Spleen (tissue), 7 donors: ENCODE results near the gene SETD1A.

Source experiments
- CTCF ChIP-seq, 11 experiments: fragments of 200-600 bp in 7 of 11; fragments of 450-650 bp in 4 of 11; sonication (generic) in 4 of 11; IDR thresholded peaks in 8 of 11; conservative IDR thresholded peaks in 3 of 11; 1 replicate in 7 of 11; 2 replicates in 4 of 11; pipeline versions ENCODE4 v1.4.0 to v1.8.0; 2016 to 2021; ENCODE audit warnings: antibody characterized with exemption in 11 of 11, inconsistent platforms in 4 of 11, mild to moderate bottlenecking in 1 of 11
- POLR2A ChIP-seq, 3 donors: fragments of 450-650 bp; IDR thresholded peaks; one replicate each; pipeline ENCODE4 v1.5.1; 2017; ENCODE audit warnings: antibody characterized with exemption in 3 of 3, mild to moderate bottlenecking in 1 of 3
- donor health status: DM: no; HTN: no; CAD: no; lungs with moderate emphysema.
- donor health status: DM: no; HTN: no; CAD: no.
- donor health status: DM: no; HTN: no; CAD: no.

- TF ChIP-seq CTCF (IDR thresholded peaks at IDR 0.05 in 8 of 11, conservative IDR thresholded peaks at IDR 0.05 in 3 of 11) = no peak
- no peak for TF ChIP-seq POLR2A (IDR thresholded peaks at IDR 0.05)
These were observed 38.9 kb upstream of the SETD1A start for GRCh38 chr16:30918614-30919013.
